ENCODE measurements around the gene BTBD6.

GRCh38 chr14:105255021-105255507 is 6.7 kb downstream of the BTBD6 start:
- TF ChIP-seq CTCF (IDR thresholded peaks at IDR 0.05): no peak
- no peak for TF ChIP-seq POLR2AphosphoS5 (IDR thresholded peaks at IDR 0.05)

Measured in esophagus muscularis mucosa (tissue), 3 donors.